RKO (cell line): Measurements from ENCODE around the gene MKNK2.
"Not testable (repeated sequence)": the region's sequence is repeated elsewhere in the genome, so short reads cannot be mapped to it uniquely, and the experiment has no call there.

Source experiments
- DNase-seq: peaks from one replicate; pipeline ENCODE4 v3.0.0-alpha.2; 2016; ENCODE audit warnings: low spot score

Gene MKNK2

DNA sequence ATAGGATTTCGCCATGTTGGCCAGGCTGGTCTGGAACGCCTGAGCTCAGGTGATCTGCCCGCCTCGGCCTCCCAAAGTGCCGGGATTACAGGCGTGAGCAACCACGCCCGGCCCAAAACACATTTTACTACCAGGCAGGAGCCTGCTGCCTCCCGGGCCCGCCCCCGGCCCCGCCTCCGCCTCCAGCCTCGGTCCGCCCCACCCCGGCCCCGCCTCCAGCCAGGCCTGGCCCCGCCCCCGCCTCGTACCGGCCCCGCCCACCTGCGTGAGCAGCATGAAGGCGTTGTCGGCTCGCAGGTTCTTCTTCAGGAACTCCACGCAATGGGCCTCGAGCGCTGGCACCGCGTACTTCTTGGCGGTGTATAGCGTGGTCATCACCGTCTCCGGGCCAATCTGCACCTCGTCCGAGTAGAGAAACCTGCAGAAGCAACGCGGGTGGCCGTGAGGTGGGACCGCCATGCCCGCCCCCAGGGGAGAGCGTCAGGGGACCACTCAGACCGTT, 58.2 kb downstream of the MKNK2 start:
- no peak for DNase-seq

DNA sequence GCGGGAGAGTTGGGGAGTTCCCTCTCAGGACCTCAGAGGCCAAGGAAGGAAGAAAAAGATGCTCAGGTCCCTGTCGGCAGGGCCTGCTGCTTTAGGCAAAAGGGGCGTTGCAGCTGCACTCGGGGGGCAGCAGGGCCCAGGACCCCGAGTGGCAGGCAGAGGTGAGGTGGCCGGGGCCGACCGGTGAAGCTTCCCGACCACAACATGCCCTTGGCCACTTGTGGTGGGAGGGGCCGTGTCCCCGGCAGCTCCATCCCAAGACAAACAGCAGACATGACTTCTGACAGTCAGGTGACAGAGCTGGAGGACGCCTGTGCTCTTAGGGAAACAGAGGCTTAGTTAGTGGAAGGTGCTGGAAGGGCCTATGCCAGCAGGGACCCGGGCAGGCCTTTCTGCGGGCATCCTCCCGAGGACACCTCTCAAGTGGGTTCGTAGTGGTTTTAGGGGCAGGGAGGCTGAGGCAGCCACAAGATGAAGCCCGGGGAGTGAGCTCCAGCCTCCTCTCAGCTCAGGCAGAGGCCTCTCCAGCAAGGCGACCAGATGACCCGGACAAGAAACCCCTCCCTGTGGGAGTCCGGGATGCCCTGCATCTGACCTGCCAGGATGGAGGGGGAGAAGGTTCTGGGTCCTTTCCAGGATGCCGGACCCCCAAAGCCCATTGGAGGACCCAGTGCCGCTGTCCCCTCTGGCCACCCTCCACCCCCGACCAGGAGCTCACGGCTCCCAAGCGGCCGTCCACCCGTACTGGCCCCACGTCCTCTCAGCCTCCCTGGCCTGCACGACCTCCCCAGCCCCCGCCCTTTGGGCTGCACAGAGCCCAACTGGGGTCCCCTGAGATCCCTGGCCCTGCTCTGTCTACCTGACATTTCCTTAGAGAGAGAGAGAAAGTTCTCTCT, 59.8 kb downstream of the MKNK2 start:
- DNase-seq, result no peak

DNA sequence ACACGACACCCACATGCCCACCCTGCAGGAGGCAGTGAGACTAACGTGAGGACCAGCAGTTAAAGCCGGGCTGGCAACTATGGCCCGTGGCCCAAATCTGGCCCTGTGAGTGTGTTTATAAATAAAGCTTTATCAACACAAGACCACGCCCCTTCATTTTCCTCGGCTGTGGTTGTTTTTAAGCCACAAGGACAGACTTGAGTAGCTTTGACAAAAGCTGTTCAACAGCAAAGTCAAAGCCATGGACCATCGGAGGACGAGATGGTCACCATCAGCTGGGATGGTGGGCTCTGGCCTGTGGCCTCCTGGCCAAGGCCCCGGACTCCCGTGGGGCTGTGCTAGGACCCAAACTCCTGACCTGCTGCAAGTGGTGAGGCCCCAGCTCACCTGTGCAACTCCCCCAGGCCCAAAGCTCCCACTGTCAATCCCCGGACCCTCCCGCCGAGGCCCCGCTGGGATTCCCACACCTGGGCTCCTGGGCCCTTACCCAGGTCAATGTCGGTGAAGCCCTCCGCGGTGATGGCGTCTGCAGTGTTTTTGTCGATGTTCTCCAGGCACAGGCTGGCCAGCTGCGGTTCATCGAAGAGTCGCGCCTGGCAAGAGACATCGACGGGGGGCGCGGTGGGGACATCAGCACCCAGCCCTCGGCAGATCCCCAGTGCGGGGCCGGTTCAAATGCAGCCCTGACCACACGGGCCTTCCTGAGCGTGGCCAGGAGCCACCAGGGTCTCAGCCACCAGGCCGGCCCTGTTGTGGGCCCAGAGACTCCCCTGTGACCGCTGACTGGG, 60.6 kb downstream of the MKNK2 start:
- no peak for DNase-seq

DNA sequence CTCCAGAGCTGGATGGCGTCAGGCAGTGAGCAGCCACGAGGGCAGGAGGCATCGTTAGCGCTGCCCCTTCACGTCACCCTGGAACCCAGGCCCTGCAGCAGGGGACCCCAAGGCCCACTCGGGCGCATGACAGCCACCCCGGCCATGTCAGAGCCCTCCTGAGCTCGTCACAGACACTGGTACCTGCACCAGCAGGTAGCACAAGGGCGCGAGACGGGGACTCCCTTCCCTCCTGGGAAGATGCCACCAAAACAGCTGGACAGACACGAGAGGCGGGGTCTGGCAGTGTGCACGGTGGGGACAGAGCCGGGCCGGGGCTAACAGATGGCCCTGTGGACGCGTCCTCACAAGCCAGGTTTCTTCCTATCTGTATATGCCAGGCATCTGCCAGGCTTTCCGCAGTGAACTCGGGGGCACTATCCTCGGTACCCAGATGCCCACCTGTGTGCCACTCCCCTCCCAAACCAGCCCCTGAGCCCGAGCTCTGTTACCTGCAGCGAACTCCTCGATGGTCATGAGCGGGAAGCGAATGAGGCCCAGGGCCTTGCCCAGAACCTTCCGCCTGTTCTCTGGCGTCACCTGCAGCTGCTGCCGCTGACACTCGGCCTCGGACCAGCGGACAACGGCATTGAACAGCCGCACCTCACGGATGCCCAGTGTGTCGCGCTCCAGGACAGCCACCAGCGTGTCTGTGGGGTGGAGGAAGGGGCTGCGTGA, 61.4 kb downstream of the MKNK2 start:
- no peak for DNase-seq

DNA sequence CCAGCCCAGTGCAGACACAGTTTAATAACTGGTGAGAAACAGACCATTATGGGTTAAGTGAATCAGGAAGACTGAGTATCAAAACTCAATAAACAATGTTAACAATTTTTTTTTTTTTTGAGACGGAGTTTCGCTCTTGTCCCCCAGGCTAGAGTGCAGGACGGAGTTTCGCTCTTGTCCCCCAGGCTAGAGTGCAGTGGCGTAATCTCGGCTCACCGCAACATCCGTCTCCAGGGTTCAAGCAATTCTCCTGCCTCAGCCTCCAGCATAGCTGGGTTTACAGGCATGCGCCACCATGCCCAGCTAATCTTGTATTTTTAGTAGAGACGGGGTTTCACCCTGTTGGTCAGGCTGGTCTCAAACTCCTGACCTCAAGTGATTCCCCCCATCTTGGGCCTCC, 62.6 kb downstream of the MKNK2 start:
- DNase-seq, result not testable (repeated sequence)
